WTC11 (cell line): Measurements from ENCODE around the gene ZNF341.

Experiments
- NFYB ChIP-seq: sonication (generic); formaldehyde crosslinking; conservative IDR thresholded peaks from 2 replicates; pipeline ENCODE4 v1.8.0; 2022; ENCODE audit warnings: low read depth, missing genetic modification reagents
- ZNF138 ChIP-seq: sonication (generic); formaldehyde crosslinking; conservative IDR thresholded peaks from 2 replicates; pipeline ENCODE4 v1.8.1; 2022; ENCODE audit warnings: mild to moderate bottlenecking, moderate library complexity, missing genetic modification reagents
- TF ChIP-seq, protein P1 (sequence below): sonication (generic); formaldehyde crosslinking; IDR thresholded peaks from 2 replicates; pipeline ENCODE4 v1.8.0; 2022; ENCODE audit warnings: mild to moderate bottlenecking, missing genetic modification reagents
- TF ChIP-seq, protein P2 (sequence below): sonication (generic); formaldehyde crosslinking; IDR thresholded peaks from 2 replicates; pipeline ENCODE4 v1.8.1; 2023; ENCODE audit warnings: mild to moderate bottlenecking, moderate library complexity, missing genetic modification reagents
- TF ChIP-seq, protein P3 (sequence below): fragments of 200-600 bp; IDR thresholded peaks from 2 replicates; pipeline ENCODE4 v1.8.0; 2022; ENCODE audit warnings: antibody characterized with exemption

DNA sequence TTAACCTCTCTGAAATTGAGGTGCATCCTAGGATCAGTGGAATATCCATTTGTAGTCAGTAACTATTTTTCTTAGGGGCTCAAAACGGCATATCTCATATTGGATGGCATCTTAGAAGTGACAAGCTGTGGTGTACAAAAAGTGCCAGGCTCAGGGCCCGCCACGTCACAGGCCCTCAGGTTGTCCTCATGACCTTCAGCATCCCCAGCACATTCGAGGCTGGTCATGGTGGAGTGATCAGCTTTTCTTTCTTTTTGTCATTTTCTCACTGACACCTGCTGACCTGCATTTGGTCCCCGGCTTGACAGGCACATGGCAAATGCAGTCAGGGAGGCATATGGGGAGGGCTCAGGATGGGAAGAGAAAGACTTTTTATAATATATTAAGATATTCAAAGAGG lies 38.5 kb upstream of the ZNF341 start:
- no peak for TF ChIP-seq NFYB (CRISPR knock-in tag)
- TF ChIP-seq, protein P1, sequence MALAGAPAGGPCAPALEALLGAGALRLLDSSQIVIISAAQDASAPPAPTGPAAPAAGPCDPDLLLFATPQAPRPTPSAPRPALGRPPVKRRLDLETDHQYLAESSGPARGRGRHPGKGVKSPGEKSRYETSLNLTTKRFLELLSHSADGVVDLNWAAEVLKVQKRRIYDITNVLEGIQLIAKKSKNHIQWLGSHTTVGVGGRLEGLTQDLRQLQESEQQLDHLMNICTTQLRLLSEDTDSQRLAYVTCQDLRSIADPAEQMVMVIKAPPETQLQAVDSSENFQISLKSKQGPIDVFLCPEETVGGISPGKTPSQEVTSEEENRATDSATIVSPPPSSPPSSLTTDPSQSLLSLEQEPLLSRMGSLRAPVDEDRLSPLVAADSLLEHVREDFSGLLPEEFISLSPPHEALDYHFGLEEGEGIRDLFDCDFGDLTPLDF (CRISPR knock-in tag), result no peak
- TF ChIP-seq ZNF138 (CRISPR knock-in tag), result no peak
- TF ChIP-seq, protein P2, sequence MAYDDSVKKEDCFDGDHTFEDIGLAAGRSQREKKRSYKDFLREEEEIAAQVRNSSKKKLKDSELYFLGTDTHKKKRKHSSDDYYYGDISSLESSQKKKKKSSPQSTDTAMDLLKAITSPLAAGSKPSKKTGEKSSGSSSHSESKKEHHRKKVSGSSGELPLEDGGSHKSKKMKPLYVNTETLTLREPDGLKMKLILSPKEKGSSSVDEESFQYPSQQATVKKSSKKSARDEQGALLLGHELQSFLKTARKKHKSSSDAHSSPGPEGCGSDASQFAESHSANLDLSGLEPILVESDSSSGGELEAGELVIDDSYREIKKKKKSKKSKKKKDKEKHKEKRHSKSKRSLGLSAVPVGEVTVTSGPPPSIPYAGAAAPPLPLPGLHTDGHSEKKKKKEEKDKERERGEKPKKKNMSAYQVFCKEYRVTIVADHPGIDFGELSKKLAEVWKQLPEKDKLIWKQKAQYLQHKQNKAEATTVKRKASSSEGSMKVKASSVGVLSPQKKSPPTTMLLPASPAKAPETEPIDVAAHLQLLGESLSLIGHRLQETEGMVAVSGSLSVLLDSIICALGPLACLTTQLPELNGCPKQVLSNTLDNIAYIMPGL (CRISPR knock-in tag), result no peak
- TF ChIP-seq, protein P3, sequence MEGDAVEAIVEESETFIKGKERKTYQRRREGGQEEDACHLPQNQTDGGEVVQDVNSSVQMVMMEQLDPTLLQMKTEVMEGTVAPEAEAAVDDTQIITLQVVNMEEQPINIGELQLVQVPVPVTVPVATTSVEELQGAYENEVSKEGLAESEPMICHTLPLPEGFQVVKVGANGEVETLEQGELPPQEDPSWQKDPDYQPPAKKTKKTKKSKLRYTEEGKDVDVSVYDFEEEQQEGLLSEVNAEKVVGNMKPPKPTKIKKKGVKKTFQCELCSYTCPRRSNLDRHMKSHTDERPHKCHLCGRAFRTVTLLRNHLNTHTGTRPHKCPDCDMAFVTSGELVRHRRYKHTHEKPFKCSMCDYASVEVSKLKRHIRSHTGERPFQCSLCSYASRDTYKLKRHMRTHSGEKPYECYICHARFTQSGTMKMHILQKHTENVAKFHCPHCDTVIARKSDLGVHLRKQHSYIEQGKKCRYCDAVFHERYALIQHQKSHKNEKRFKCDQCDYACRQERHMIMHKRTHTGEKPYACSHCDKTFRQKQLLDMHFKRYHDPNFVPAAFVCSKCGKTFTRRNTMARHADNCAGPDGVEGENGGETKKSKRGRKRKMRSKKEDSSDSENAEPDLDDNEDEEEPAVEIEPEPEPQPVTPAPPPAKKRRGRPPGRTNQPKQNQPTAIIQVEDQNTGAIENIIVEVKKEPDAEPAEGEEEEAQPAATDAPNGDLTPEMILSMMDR, result no peak
